Measurements from ENCODE around the gene SLC37A3.
"Not testable (repeated sequence)": the region's sequence is repeated elsewhere in the genome, so short reads cannot be mapped to it uniquely, and the experiment has no call there.

SLC37A3 gene

DNA sequence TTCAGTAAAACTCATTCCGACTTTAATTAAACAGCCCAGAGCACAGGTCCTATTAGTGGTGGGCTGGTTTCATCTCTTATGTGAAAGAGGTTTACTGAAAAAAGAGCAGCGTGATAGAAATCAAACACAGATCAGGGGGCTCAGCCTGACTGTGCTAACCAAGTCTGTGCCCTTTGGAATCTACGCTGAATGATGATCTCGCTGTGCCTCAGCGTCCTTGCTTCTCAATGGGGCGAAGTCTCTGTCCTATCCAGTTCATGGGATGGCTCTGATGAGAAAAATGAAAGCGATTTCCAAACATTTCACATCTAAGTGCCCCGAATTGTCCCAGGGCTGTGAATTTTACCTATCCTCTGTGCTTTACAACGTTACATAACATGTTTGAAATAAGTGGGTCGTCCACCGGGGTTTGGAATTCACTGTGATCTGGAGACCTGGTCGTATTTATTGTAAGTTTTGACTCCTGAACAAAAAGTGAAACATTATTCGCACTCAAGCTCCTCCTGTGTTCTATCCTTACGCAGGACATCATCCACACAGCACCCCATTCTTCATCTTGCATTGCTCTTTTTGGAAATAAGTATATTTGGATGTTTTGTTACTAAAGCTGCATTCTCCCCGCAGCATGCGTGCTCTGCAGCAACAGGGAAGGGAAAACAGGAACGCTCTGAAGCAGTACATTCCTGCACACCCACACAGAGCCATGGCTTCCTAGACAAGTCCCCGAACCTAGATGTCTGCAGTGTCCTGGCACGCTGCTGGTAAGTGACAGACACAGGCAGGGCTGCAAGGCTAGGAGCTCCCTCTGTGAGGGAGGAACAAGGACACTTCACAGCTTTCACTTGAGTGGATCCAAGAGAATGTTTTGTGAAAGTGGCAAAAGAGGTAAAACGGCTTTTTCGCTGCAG lies 83.5 kb downstream of the SLC37A3 start:
- Histone ChIP-seq H3K4me1 (ENCODE audit: control insufficient read depth, insufficient read depth, low read length) (peaks cover 21% of the 10 kb centered on the region), H3K27ac (ENCODE audit: low read depth, low read length) (peak overlapping the region; percentile 87), H3K4me3 (ENCODE audit: low read length) (peak overlapping the region; percentile 28), H3K9ac (ENCODE audit: low read length) (no peak overlapping the region), H3K27me3 (ENCODE audit: control insufficient read depth, insufficient read depth, low read length) (no peaks in the 10 kb centered on the region), H3K36me3 (ENCODE audit: control insufficient read depth, insufficient read depth, low read length) (no peaks in the 10 kb centered on the region)

GRCh38 chr7:140312141-140312846 lies 86.0 kb downstream of the SLC37A3 start:
- Histone ChIP-seq H3K4me1 (ENCODE audit: control insufficient read depth, insufficient read depth, low read length) (peaks cover 21% of the 10 kb centered on the region), H3K36me3 (ENCODE audit: control insufficient read depth, insufficient read depth, low read length) (no peaks in the 10 kb centered on the region), H3K27ac (ENCODE audit: low read depth, low read length) (no peak overlapping the region), H3K4me3 (ENCODE audit: low read length) (no peak overlapping the region), H3K9ac (ENCODE audit: low read length) (no peak overlapping the region), H3K27me3 (ENCODE audit: control insufficient read depth, insufficient read depth, low read length) (no peaks in the 10 kb centered on the region)

DNA sequence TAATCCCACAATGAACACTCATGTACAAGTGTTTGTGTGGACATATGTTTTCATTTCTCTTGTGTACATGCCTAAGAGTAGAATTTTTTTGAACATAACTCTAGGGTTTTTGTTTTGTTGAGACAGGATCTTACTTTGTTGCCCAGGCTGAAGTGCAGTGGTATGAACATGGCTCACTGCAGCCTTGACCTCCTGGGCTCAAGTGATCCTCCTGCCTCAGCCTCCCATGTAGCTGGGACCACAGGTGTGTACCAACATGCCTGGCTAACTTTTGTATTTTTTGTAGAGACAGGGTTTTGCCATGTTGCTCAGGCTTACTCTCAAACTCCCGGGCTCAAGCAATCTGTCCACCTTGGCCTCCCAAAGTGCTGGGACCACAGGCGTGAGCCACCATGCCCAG lies 87.2 kb downstream of the SLC37A3 start:
- H3K4me1 ChIP-seq (ENCODE audit: control insufficient read depth, insufficient read depth, low read length) = peaks cover 13% of the 10 kb centered on the region
- not testable (repeated sequence) for H3K9ac ChIP-seq (ENCODE audit: low read length); H3K4me3 ChIP-seq (ENCODE audit: low read length); H3K27me3 ChIP-seq (ENCODE audit: control insufficient read depth, insufficient read depth, low read length); H3K36me3 ChIP-seq (ENCODE audit: control insufficient read depth, insufficient read depth, low read length); H3K27ac ChIP-seq (ENCODE audit: low read depth, low read length)

DNA sequence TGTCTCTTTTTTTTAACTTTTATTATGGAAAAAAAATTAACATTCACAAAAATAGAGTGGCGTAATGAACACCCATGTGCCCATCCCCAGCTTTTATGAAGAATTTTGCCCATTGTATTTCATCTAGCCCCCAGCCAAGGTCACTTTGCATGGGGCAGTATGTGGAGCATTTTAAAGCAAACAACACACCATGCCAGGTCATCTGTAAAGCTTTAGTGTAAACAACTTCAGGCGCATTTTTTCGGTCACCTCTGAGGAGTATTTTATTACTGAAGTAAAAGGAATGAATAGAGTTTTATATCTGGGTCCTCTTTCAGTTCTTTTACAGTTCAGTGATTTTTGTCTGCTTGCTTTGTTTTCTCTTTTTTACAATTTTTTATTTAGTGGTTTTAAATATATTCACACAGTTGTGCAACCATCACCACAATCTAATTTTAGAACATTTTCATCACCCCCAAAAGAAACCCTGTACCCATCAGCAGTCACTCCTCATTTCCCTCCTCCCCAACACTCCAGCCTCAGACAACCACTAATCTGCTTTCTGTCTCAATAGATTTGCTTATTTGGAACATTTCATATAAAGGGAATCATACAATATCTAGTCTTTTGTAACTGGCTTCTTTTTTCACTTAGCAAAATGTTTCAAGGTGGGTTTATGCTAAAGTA lies 87.9 kb downstream of the SLC37A3 start:
- H3K36me3 ChIP-seq (ENCODE audit: control insufficient read depth, insufficient read depth, low read length) = no peaks in the 10 kb centered on the region
- peaks cover 6% of the 10 kb centered on the region for H3K4me1 ChIP-seq (ENCODE audit: control insufficient read depth, insufficient read depth, low read length)

DNA sequence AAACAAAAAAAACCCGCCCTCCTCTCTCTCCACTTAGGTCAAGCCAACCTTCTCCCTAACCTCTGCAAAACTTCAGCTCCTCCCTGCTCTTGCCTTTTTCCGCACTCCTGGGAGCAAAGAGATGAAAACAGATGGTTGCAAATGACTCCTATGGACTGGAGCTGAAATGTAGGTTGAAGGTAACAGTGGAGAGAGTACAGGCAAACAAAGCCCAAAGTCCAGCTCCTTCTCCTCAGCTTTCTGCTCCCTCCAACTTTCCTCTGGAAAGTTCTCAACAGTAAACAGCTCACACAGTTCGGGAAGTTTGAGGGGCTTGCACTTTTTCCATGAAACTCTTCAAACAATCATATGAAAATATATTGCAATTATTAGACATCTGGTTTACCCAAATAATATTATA lies 90.3 kb downstream of the SLC37A3 start:
- Histone ChIP-seq H3K27me3 (ENCODE audit: control insufficient read depth, insufficient read depth, low read length) (no peaks in the 10 kb centered on the region), H3K36me3 (ENCODE audit: control insufficient read depth, insufficient read depth, low read length) (no peaks in the 10 kb centered on the region), H3K9ac (ENCODE audit: low read length) (no peak overlapping the region), H3K27ac (ENCODE audit: low read depth, low read length) (no peak overlapping the region), H3K4me1 (ENCODE audit: control insufficient read depth, insufficient read depth, low read length) (no peaks in the 10 kb centered on the region), H3K4me3 (ENCODE audit: low read length) (no peak overlapping the region)

More for the DNA sequence above, 87.9 kb downstream of the SLC37A3 start:
- Histone ChIP-seq H3K27me3 (ENCODE audit: control insufficient read depth, insufficient read depth, low read length) (no peaks in the 10 kb centered on the region), H3K27ac (ENCODE audit: low read depth, low read length) (no peak overlapping the region), H3K9ac (ENCODE audit: low read length) (no peak overlapping the region), H3K4me3 (ENCODE audit: low read length) (no peak overlapping the region)

DNA sequence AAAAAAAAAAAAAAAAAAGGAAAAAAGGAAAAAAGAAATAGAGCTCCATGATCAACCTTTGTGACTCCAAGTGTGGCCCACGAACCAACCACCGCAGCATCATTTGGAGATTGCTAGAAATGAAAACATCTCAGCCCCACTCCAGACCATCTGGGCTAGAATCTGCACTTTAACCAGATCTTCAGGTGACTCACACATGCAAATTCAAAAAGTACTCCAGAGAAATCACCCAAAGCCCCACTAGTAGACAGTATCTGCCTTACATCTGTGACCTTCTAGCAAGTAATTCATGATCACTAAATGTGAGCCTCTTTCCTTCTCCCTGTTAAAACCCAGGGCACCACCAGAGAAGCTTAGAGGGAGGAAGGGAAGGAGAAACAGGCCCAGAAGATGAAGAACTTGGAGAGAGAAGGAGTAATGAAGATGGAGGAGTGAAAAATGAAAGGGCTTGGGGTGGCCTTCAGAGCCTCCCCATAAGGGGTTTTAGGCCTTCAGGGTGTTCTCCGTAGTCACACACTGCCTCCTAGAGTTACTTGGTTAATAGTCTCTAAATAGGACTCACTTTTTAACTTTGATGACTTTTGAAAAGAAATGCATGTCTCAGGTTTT lies 94.0 kb downstream of the SLC37A3 start:
- Histone ChIP-seq H3K27ac (ENCODE audit: low read depth, low read length) (no peak overlapping the region), H3K4me1 (ENCODE audit: control insufficient read depth, insufficient read depth, low read length) (no peaks in the 10 kb centered on the region), H3K4me3 (ENCODE audit: low read length) (no peak overlapping the region), H3K36me3 (ENCODE audit: control insufficient read depth, insufficient read depth, low read length) (no peaks in the 10 kb centered on the region), H3K9ac (ENCODE audit: low read length) (no peak overlapping the region), H3K27me3 (ENCODE audit: control insufficient read depth, insufficient read depth, low read length) (no peaks in the 10 kb centered on the region)

DNA sequence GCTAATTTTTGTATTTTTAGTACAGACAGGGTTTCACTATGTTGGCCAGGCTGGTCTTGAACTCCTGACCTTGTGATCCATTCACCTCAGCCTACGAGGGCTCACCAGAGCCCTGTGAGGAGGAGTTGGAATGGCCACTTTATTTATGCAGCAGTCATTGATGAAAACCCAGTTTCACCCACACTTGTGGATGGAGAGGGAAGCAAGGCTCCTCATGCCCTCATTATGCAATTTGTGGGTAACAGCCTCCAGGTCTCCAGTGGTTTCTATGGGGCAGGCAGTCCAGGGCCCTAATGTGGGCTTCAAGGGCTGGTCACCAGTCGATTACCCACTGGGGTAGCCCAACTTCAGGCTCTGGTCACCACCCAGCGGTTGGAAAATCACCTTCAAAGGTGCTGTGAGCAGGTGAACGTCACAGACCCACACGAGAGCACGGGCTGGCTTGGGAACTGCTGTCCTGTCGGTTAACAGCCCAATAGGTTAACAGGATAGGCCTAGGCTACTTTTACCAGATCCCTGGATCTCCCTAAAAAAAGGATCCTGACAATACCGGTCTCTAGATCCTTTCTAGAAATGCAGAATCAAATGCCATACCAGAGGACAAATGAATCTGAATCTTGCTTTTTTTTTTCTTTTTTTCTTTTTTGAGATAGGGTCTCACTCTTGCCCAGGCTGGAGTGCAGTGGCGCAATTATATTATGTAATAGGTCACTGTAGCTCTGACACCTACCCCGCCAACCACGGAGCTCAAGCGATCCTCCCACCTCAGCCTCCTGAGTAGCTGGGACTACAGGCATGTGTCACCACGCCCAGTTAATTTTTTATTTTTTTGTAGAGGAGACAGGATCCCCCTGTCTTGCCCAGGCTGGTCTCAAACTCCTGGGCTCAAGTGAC lies 97.8 kb downstream of the SLC37A3 start:
- H3K9ac ChIP-seq (ENCODE audit: low read length) = no peak overlapping the region
- H3K36me3 ChIP-seq (ENCODE audit: control insufficient read depth, insufficient read depth, low read length) = no peaks in the 10 kb centered on the region
- no peaks in the 10 kb centered on the region for H3K4me1 ChIP-seq (ENCODE audit: control insufficient read depth, insufficient read depth, low read length)
- H3K27ac ChIP-seq (ENCODE audit: low read depth, low read length) = no peak overlapping the region
- no peak overlapping the region for H3K4me3 ChIP-seq (ENCODE audit: low read length)
- H3K27me3 ChIP-seq (ENCODE audit: control insufficient read depth, insufficient read depth, low read length) = no peaks in the 10 kb centered on the region

DNA sequence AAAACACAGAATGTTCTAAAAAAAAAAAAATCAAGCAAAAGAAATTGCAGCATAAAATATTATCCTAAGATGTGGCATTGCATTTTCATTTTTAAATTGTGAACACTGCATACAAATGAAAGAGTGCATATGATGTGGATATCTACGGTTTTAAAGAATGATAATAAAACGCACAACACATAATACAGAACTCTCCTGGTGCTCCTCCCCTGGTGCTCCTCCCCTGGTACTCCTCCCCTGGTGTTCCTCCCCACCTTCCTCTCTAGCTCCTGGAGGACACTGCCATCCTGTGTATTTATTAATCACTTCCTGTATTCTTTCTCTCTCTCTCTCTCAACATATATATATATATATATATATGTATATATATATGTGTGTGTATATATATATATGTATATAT lies 100.1 kb downstream of the SLC37A3 start:
- H3K9ac ChIP-seq (ENCODE audit: low read length) = no peak overlapping the region
- H3K36me3 ChIP-seq (ENCODE audit: control insufficient read depth, insufficient read depth, low read length) = no peaks in the 10 kb centered on the region
- H3K27ac ChIP-seq (ENCODE audit: low read depth, low read length) = no peak overlapping the region
- H3K4me1 ChIP-seq (ENCODE audit: control insufficient read depth, insufficient read depth, low read length) = no peaks in the 10 kb centered on the region
- no peaks in the 10 kb centered on the region for H3K27me3 ChIP-seq (ENCODE audit: control insufficient read depth, insufficient read depth, low read length)
- H3K4me3 ChIP-seq (ENCODE audit: low read length) = no peak overlapping the region

DNA sequence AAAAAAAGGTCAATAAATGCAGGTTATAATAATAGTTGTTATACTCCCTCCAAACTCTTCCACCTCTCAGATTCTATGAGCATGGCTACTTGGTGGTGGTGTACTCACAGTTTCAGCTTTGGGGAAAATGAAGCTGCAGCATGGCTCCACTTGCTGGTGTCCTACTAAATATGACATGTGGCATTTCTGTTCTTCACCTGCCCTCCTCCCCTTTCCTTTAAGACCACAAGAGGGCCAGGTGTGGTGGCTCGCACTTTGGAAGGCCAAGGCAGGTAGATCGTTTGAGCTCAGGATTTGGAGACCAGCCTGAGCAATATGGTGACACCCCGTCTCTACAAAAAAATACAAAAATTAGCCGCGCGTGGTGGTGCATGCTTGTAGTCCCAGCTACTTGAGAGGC lies 101.1 kb downstream of the SLC37A3 start:
- no peaks in the 10 kb centered on the region for H3K27me3 ChIP-seq (ENCODE audit: control insufficient read depth, insufficient read depth, low read length)
- no peak overlapping the region for H3K9ac ChIP-seq (ENCODE audit: low read length)
- no peak overlapping the region for H3K27ac ChIP-seq (ENCODE audit: low read depth, low read length)
- no peaks in the 10 kb centered on the region for H3K4me1 ChIP-seq (ENCODE audit: control insufficient read depth, insufficient read depth, low read length)
- H3K36me3 ChIP-seq (ENCODE audit: control insufficient read depth, insufficient read depth, low read length) = no peaks in the 10 kb centered on the region
- no peak overlapping the region for H3K4me3 ChIP-seq (ENCODE audit: low read length)

GRCh38 chr7:140295224-140295738 lies 103.0 kb downstream of the SLC37A3 start:
- H3K27me3 ChIP-seq (ENCODE audit: control insufficient read depth, insufficient read depth, low read length) = no peaks in the 10 kb centered on the region
- no peak overlapping the region for H3K9ac ChIP-seq (ENCODE audit: low read length)
- no peaks in the 10 kb centered on the region for H3K36me3 ChIP-seq (ENCODE audit: control insufficient read depth, insufficient read depth, low read length)
- H3K4me3 ChIP-seq (ENCODE audit: low read length) = no peak overlapping the region
- no peaks in the 10 kb centered on the region for H3K4me1 ChIP-seq (ENCODE audit: control insufficient read depth, insufficient read depth, low read length)
- H3K27ac ChIP-seq (ENCODE audit: low read depth, low read length) = no peak overlapping the region

- no peak overlapping the region for H3K4me3 ChIP-seq (ENCODE audit: low read length)
- H3K27ac ChIP-seq (ENCODE audit: low read depth, low read length) = no peak overlapping the region
- no peaks in the 10 kb centered on the region for H3K27me3 ChIP-seq (ENCODE audit: control insufficient read depth, insufficient read depth, low read length)
- no peak overlapping the region for H3K9ac ChIP-seq (ENCODE audit: low read length)
- no peaks in the 10 kb centered on the region for H3K4me1 ChIP-seq (ENCODE audit: control insufficient read depth, insufficient read depth, low read length)
- H3K36me3 ChIP-seq (ENCODE audit: control insufficient read depth, insufficient read depth, low read length) = no peaks in the 10 kb centered on the region
Observed at GRCh38 chr7:140294454-140294853, 103.9 kb downstream of the SLC37A3 start.
